Measurements from ENCODE around the gene IL31RA.

The IL31RA gene

GRCh38 chr5:55918087-55919035, 67.2 kb downstream of the IL31RA start:
- H3F3A ChIP-seq (ENCODE audit: control insufficient read depth, insufficient read depth) = no peaks in the 10 kb centered on the region
- H4K20me1 ChIP-seq (ENCODE audit: control insufficient read depth, insufficient read depth, low read depth, low read length) = no peaks in the 10 kb centered on the region

DNA sequence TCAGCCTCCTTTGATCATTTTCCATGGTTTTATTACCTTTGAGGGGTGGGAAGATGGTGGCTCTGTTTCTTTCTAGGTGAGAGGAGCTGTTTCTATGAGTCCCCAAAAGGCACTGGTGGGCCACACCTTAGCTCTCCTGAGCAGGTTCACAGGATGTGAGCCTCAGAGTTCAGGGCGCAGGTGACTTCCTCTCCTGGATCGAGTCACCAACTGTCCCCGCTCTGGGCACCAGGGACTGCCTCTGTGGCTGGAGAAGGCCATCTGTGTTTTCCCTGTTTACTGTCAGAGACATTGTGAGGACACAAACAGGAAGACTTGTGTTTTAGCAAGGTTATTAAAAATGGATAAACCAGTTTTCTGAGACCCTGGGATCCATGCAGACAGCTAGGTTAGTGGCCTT, 68.5 kb downstream of the IL31RA start:
- H3K4me1 ChIP-seq (ENCODE audit: control insufficient read depth, low read length) = peaks cover 18% of the 10 kb centered on the region
- TF ChIP-seq EZH2phosphoT487 (IDR thresholded peaks at IDR 0.05; ENCODE audit: borderline replicate concordance, low read length) = no peak
- TF ChIP-seq CTCF (IDR thresholded peaks at IDR 0.05; ENCODE audit: low read depth, low read length, poor library complexity, severe bottlenecking) = no peak
- peaks cover 3% of the 10 kb centered on the region for H3K27me3 ChIP-seq (ENCODE audit: control insufficient read depth, low read length)
- no peaks in the 10 kb centered on the region for H3F3A ChIP-seq (ENCODE audit: control insufficient read depth, insufficient read depth)
- no peaks in the 10 kb centered on the region for H3K9me2 ChIP-seq (replicated peaks; ENCODE audit: control insufficient read depth, low read length)
- no peak overlapping the region for H3K4me3 ChIP-seq (ENCODE audit: low read length)
- no peaks in the 10 kb centered on the region for H3K36me3 ChIP-seq (ENCODE audit: control insufficient read depth, low read length)
- no peak overlapping the region for H3K27ac ChIP-seq (ENCODE audit: low read depth, low read length)
- no peaks in the 10 kb centered on the region for H4K20me1 ChIP-seq (ENCODE audit: control insufficient read depth, insufficient read depth, low read depth, low read length)
- no peaks in the 10 kb centered on the region for H3K79me2 ChIP-seq (ENCODE audit: control insufficient read depth, low read length)
- no peak overlapping the region; the same call in 1 of the 2 replicates for H3K4me2 ChIP-seq (ENCODE audit: low read length)
- no peaks in the 10 kb centered on the region for H3K9me3 ChIP-seq (ENCODE audit: control insufficient read depth, insufficient read depth, low read length)

More at GRCh38 chr5:55918087-55919035, 67.2 kb downstream of the IL31RA start:
- Histone ChIP-seq H3K9me2 (replicated peaks; ENCODE audit: control insufficient read depth, low read length) (no peaks in the 10 kb centered on the region), H3K36me3 (ENCODE audit: control insufficient read depth, low read length) (no peaks in the 10 kb centered on the region), H3K79me2 (ENCODE audit: control insufficient read depth, low read length) (no peaks in the 10 kb centered on the region), H3K4me1 (ENCODE audit: control insufficient read depth, low read length) (peaks cover 15% of the 10 kb centered on the region), H3K27ac (ENCODE audit: low read depth, low read length) (no peak overlapping the region), H3K9me3 (ENCODE audit: control insufficient read depth, insufficient read depth, low read length) (no peaks in the 10 kb centered on the region), H3K4me3 (ENCODE audit: low read length) (no peak overlapping the region), H3K4me2 (ENCODE audit: low read length) (no peak overlapping the region), H3K27me3 (ENCODE audit: control insufficient read depth, low read length) (no peaks in the 10 kb centered on the region; the same call in 1 of the 2 replicates)
- no peak for TF ChIP-seq EZH2phosphoT487 (IDR thresholded peaks at IDR 0.05; ENCODE audit: borderline replicate concordance, low read length)
- TF ChIP-seq CTCF (IDR thresholded peaks at IDR 0.05; ENCODE audit: low read depth, low read length, poor library complexity, severe bottlenecking) = no peak

DNA sequence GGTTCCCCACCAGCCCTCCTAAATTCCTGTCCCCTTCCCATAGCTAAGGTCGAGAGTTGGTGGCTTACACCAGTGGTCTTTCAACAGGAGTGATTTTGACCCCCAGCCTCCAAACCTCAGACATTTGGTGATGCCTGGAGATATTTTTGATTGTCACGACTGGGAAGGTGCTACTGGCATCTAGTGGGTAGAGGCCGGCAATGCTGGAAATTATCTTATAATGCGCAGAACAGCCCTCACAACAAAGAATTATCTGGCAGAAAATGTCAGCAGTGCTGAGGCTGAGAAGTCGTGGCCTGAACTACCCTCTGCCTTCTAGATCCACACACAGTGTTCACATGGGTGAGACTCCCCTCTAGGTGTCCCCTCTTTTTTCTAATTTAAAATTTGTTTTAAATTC, 69.6 kb downstream of the IL31RA start:
- Histone ChIP-seq H3K27ac (ENCODE audit: low read depth, low read length) (no peak overlapping the region), H3K9me3 (ENCODE audit: control insufficient read depth, insufficient read depth, low read length) (no peaks in the 10 kb centered on the region), H3K4me1 (ENCODE audit: control insufficient read depth, low read length) (peaks cover 18% of the 10 kb centered on the region)

More for the DNA sequence above, 69.6 kb downstream of the IL31RA start:
- Histone ChIP-seq H3K4me2 (ENCODE audit: low read length) (no peak overlapping the region), H3K79me2 (ENCODE audit: control insufficient read depth, low read length) (no peaks in the 10 kb centered on the region), H3K27me3 (ENCODE audit: control insufficient read depth, low read length) (peaks cover 3% of the 10 kb centered on the region), H3K9me2 (replicated peaks; ENCODE audit: control insufficient read depth, low read length) (no peaks in the 10 kb centered on the region), H3K4me3 (ENCODE audit: low read length) (no peak overlapping the region), H3K36me3 (ENCODE audit: control insufficient read depth, low read length) (no peaks in the 10 kb centered on the region), H3F3A (ENCODE audit: control insufficient read depth, insufficient read depth) (no peaks in the 10 kb centered on the region), H4K20me1 (ENCODE audit: control insufficient read depth, insufficient read depth, low read depth, low read length) (no peaks in the 10 kb centered on the region)
- TF ChIP-seq CTCF (IDR thresholded peaks at IDR 0.05; ENCODE audit: low read depth, low read length, poor library complexity, severe bottlenecking) = no peak
- no peak for TF ChIP-seq EZH2phosphoT487 (IDR thresholded peaks at IDR 0.05; ENCODE audit: borderline replicate concordance, low read length)
